ENCODE results near the gene HS1BP3. TPM values are rescaled to one million over a fixed set of nuclear protein-coding genes. Genes with fewer than 3 reads are reported as not detected.
A peak's percentile ranks its signal among the peaks of the same experiment; 100 is the strongest.

The HS1BP3 gene
- total RNA-seq, 1 donor from 2014 or later, result 16.5 TPM

DNA sequence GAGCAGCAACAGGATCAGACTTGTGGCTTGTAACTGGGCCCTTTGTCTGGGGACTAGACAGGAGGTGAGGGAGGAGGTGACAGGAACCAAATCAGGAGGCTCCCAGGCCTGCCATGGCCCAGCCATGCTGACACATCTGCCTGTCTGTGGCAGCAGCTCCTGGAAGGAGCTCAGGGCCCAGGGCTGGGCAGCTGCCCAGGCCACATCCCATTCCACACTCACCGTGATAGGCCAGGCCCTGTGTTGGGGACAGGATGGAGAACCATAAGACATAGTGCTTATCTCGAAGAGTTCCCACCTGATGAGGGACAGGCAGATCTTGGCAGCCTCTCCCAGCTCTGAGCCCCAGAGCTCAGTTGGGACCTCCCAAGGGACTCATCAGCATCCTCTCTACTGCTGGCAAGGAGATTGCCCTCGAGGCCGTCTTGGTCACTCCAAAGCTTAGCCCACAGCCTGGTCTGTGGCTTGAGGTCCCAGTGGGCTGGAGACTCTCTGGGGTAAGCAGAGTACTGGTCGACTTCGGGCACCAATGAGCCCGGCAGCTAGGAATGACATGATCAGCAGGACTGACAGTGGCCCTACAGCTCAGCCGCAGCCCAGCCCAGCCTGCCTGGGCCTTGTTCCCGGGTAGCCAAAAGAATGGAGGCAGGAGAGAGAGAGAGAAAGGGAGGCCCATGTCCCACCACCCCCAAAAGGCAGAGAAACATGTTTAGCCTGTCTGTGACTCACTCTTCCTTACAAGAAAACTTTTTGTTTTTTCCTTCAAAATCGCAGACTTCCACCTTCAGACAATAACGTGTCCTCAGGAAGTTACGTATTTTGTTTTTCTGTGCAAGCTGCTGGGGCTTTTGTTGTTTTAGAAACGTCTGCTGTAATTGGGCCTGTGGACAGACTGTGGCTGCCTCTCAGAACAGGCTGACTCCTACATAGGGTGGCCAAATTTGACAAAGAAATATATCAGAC, 82.1 kb downstream of the HS1BP3 start:
- no peak for DNase-seq (ENCODE audit: low spot score, unreplicated experiment)
- Mint-ChIP-seq H3K4me1 (ENCODE audit: low read depth) (peaks cover 20% of the 10 kb centered on the region), H3K27ac (no peak overlapping the region), H3K36me3 (ENCODE audit: insufficient read depth) (no peaks in the 10 kb centered on the region), H3K4me3 (ENCODE audit: low read depth) (no peak overlapping the region), H3K9me3 (ENCODE audit: low read depth) (no peaks in the 10 kb centered on the region), H3K27me3 (peaks cover 7% of the 10 kb centered on the region)
- TF ChIP-seq, protein P1, sequence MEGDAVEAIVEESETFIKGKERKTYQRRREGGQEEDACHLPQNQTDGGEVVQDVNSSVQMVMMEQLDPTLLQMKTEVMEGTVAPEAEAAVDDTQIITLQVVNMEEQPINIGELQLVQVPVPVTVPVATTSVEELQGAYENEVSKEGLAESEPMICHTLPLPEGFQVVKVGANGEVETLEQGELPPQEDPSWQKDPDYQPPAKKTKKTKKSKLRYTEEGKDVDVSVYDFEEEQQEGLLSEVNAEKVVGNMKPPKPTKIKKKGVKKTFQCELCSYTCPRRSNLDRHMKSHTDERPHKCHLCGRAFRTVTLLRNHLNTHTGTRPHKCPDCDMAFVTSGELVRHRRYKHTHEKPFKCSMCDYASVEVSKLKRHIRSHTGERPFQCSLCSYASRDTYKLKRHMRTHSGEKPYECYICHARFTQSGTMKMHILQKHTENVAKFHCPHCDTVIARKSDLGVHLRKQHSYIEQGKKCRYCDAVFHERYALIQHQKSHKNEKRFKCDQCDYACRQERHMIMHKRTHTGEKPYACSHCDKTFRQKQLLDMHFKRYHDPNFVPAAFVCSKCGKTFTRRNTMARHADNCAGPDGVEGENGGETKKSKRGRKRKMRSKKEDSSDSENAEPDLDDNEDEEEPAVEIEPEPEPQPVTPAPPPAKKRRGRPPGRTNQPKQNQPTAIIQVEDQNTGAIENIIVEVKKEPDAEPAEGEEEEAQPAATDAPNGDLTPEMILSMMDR (IDR thresholded peaks at IDR 0.05; ENCODE audit: unreplicated experiment), result no peak

DNA sequence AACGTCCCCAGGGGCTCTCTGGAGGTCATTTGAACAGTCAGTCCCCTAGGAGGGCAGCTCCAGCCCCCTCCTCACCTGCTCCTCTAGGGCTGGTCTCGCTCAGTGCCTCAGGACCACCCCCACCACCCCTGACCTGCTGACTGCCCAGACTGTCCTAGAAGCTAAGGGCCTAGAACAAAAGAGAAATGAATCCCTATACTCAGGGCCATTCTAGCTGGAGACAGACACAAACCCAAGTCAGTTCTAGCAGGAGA, 83.0 kb downstream of the HS1BP3 start:
- H3K4me3 Mint-ChIP-seq (ENCODE audit: low read depth), result no peak overlapping the region
- H3K4me1 Mint-ChIP-seq (ENCODE audit: low read depth), result peaks cover 20% of the 10 kb centered on the region
- TF ChIP-seq, protein P1 (IDR thresholded peaks at IDR 0.05; ENCODE audit: unreplicated experiment), result no peak
- peaks cover 7% of the 10 kb centered on the region for H3K27me3 Mint-ChIP-seq
- DNase-seq (ENCODE audit: low spot score, unreplicated experiment), result no peak
- no peaks in the 10 kb centered on the region for H3K36me3 Mint-ChIP-seq (ENCODE audit: insufficient read depth)
- no peaks in the 10 kb centered on the region for H3K9me3 Mint-ChIP-seq (ENCODE audit: low read depth)
- peak overlapping the region; percentile 43 for H3K27ac Mint-ChIP-seq

Other genes with a start within 250 kb of the HS1BP3 start
- 140 and 148 TPM in 2 replicates for gene RHOB, start 204.0 kb downstream of the HS1BP3 start, total RNA-seq
- 0.16 and 0.17 TPM in 2 replicates for gene GDF7, start 16.0 kb upstream of the HS1BP3 start, total RNA-seq
- gene LDAH, start 172.0 kb upstream of the HS1BP3 start, total RNA-seq, result 25.1 and 34.3 TPM in 2 replicates